ENCODE measurements around the gene CAMKMT.

CAMKMT gene

DNA sequence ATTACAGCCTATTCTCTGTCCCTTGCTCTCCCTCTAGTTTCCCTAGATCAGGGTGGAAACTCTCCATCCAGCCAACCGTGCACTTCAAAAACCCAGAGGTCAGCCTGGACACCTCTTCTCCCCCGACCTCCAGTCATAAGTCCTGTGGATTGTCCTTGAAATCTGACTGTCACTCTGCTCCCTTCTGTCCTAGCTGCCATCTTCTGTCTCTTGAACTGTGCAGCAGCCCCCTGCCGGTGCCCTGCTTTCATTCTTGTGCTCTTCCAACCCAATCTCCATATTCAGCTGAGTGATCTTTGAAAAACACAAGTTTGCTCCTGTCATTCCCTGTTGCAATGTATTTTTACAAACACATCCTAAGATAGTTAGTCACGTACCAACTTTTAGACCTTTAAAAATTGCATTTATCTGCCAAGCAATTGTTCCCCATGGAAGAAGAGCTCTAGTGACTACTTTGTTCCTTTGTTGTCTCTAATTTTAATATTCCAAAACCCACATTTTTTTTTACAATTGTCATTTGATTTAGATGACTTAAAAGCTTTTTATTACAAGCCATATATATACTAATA, 254.3 kb downstream of the CAMKMT start:
- no peaks in the 10 kb centered on the region for H3K36me3 Mint-ChIP-seq (ENCODE audit: low read depth)
- H3K27ac Mint-ChIP-seq = no peak overlapping the region
- H3K27me3 Mint-ChIP-seq (ENCODE audit: low read depth) = no peaks in the 10 kb centered on the region
- H3K4me3 Mint-ChIP-seq = no peak overlapping the region
- H3K4me1 Mint-ChIP-seq (ENCODE audit: low read depth) = no peaks in the 10 kb centered on the region
- no peaks in the 10 kb centered on the region for H3K9me3 Mint-ChIP-seq

GRCh38 chr2:44616667-44617155, 255.0 kb downstream of the CAMKMT start:
- Mint-ChIP-seq H3K27me3 (ENCODE audit: low read depth) (no peaks in the 10 kb centered on the region), H3K36me3 (ENCODE audit: low read depth) (no peaks in the 10 kb centered on the region)

GRCh38 chr2:44618251-44619023, 256.7 kb downstream of the CAMKMT start:
- Mint-ChIP-seq H3K36me3 (ENCODE audit: low read depth) (no peaks in the 10 kb centered on the region), H3K4me1 (ENCODE audit: low read depth) (no peaks in the 10 kb centered on the region), H3K27me3 (ENCODE audit: low read depth) (no peaks in the 10 kb centered on the region), H3K9me3 (no peaks in the 10 kb centered on the region), H3K27ac (no peak overlapping the region), H3K4me3 (no peak overlapping the region)

More at GRCh38 chr2:44616667-44617155, 255.0 kb downstream of the CAMKMT start:
- Mint-ChIP-seq H3K4me1 (ENCODE audit: low read depth) (no peaks in the 10 kb centered on the region), H3K4me3 (no peak overlapping the region), H3K9me3 (no peaks in the 10 kb centered on the region), H3K27ac (no peak overlapping the region)

DNA sequence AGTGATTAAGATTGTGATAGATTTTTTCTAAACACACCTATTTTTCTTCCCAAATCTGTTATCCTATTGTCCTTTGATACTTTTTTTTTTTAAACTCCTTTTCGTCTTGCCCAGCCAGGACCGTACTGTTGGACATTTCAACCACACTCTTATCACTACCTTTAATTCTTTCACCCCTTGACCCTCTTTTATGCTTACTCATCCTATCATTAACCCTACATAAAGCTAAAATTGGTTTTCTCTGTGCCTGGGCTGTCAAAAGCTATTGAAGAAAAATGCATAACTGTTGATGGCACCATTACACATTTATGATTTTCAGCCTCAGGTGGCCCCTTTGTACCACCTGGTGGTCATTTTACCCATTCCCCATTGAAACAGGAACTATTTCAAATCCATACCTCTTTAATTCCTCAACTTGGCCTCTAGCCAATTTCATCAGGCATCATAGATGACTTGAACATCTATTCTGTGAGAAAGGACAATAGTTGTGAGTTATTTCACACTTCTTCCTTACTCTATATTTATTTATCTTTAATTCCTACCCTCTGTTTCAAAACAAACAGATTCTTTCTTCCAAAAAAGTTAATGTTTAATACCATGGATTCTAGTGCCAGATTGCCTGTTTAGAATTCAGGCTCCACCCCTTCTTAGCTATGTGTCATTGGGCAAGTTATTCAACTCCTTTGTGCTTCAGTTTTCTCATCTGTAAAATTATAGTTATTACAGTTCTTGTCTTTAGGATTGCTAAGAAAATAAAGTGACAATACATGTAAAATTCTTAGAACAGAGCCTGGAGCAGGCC, 258.6 kb downstream of the CAMKMT start:
- H3K36me3 Mint-ChIP-seq (ENCODE audit: low read depth) = no peaks in the 10 kb centered on the region
- H3K9me3 Mint-ChIP-seq = no peaks in the 10 kb centered on the region
- H3K27ac Mint-ChIP-seq = no peak overlapping the region
- H3K4me1 Mint-ChIP-seq (ENCODE audit: low read depth) = no peaks in the 10 kb centered on the region
- H3K4me3 Mint-ChIP-seq = no peak overlapping the region
- H3K27me3 Mint-ChIP-seq (ENCODE audit: low read depth) = no peaks in the 10 kb centered on the region

GRCh38 chr2:44623622-44624351, 262.0 kb downstream of the CAMKMT start:
- H3K9me3 Mint-ChIP-seq = no peaks in the 10 kb centered on the region
- H3K27ac Mint-ChIP-seq = no peak overlapping the region
- H3K27me3 Mint-ChIP-seq (ENCODE audit: low read depth) = no peaks in the 10 kb centered on the region
- no peaks in the 10 kb centered on the region for H3K4me1 Mint-ChIP-seq (ENCODE audit: low read depth)
- no peak overlapping the region for H3K4me3 Mint-ChIP-seq
- H3K36me3 Mint-ChIP-seq (ENCODE audit: low read depth) = no peaks in the 10 kb centered on the region

- H3K27me3 Mint-ChIP-seq (ENCODE audit: low read depth) = no peaks in the 10 kb centered on the region
- H3K27ac Mint-ChIP-seq = no peak overlapping the region
- H3K4me3 Mint-ChIP-seq = no peak overlapping the region
- peaks cover 2% of the 10 kb centered on the region for H3K4me1 Mint-ChIP-seq (ENCODE audit: low read depth)
- H3K9me3 Mint-ChIP-seq = peaks cover 10% of the 10 kb centered on the region
- no peaks in the 10 kb centered on the region for H3K36me3 Mint-ChIP-seq (ENCODE audit: low read depth)
These were observed 266.6 kb downstream of the CAMKMT start for GRCh38 chr2:44628297-44628696.

GRCh38 chr2:44632931-44633689, 271.4 kb downstream of the CAMKMT start:
- Mint-ChIP-seq H3K4me3 (no peak overlapping the region), H3K9me3 (peaks cover 16% of the 10 kb centered on the region), H3K4me1 (ENCODE audit: low read depth) (peaks cover 4% of the 10 kb centered on the region), H3K27me3 (ENCODE audit: low read depth) (no peaks in the 10 kb centered on the region), H3K36me3 (ENCODE audit: low read depth) (no peaks in the 10 kb centered on the region), H3K27ac (peak overlapping the region; percentile 2)

- no peak overlapping the region for H3K4me3 Mint-ChIP-seq
- H3K4me1 Mint-ChIP-seq (ENCODE audit: low read depth) = peaks cover 4% of the 10 kb centered on the region
- H3K36me3 Mint-ChIP-seq (ENCODE audit: low read depth) = no peaks in the 10 kb centered on the region
- H3K27me3 Mint-ChIP-seq (ENCODE audit: low read depth) = no peaks in the 10 kb centered on the region
- H3K27ac Mint-ChIP-seq = no peak overlapping the region
- peaks cover 12% of the 10 kb centered on the region for H3K9me3 Mint-ChIP-seq
These were observed 274.0 kb downstream of the CAMKMT start for GRCh38 chr2:44635725-44636124.

DNA sequence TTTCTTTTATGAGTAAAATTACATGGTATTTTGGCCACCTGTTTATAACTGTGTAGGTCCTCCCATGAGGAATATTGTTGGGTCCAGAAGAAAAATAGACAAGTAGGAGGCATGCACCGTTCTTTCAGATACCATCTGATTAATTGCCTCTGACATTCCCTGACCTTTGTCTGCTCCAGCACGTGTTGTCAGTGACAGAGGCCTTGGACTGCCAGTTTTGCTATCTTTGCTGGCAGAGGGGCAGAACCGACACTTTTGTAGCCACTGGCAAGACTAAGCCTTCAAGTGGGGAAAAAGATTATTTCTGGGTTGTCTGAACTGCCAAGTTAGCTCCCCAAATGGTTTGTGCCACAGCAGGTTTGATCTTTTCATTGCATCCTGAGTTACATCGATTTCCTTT, 276.9 kb downstream of the CAMKMT start:
- Mint-ChIP-seq H3K27ac (no peak overlapping the region), H3K4me3 (no peak overlapping the region), H3K27me3 (ENCODE audit: low read depth) (no peaks in the 10 kb centered on the region)

GRCh38 chr2:44639399-44639798, 277.7 kb downstream of the CAMKMT start:
- H3K4me3 Mint-ChIP-seq = no peak overlapping the region
- H3K27ac Mint-ChIP-seq = no peak overlapping the region
- no peaks in the 10 kb centered on the region for H3K9me3 Mint-ChIP-seq
- H3K4me1 Mint-ChIP-seq (ENCODE audit: low read depth) = no peaks in the 10 kb centered on the region
- H3K36me3 Mint-ChIP-seq (ENCODE audit: low read depth) = no peaks in the 10 kb centered on the region
- H3K27me3 Mint-ChIP-seq (ENCODE audit: low read depth) = no peaks in the 10 kb centered on the region

More for the DNA sequence above, 276.9 kb downstream of the CAMKMT start:
- Mint-ChIP-seq H3K4me1 (ENCODE audit: low read depth) (no peaks in the 10 kb centered on the region), H3K36me3 (ENCODE audit: low read depth) (no peaks in the 10 kb centered on the region), H3K9me3 (peaks cover 3% of the 10 kb centered on the region)

- no peaks in the 10 kb centered on the region for H3K36me3 Mint-ChIP-seq (ENCODE audit: low read depth)
- H3K27ac Mint-ChIP-seq = no peak overlapping the region
- no peaks in the 10 kb centered on the region for H3K27me3 Mint-ChIP-seq (ENCODE audit: low read depth)
- H3K4me1 Mint-ChIP-seq (ENCODE audit: low read depth) = no peaks in the 10 kb centered on the region
- H3K9me3 Mint-ChIP-seq = no peaks in the 10 kb centered on the region
- no peak overlapping the region for H3K4me3 Mint-ChIP-seq
These were observed 280.5 kb downstream of the CAMKMT start for GRCh38 chr2:44642123-44642857.

DNA sequence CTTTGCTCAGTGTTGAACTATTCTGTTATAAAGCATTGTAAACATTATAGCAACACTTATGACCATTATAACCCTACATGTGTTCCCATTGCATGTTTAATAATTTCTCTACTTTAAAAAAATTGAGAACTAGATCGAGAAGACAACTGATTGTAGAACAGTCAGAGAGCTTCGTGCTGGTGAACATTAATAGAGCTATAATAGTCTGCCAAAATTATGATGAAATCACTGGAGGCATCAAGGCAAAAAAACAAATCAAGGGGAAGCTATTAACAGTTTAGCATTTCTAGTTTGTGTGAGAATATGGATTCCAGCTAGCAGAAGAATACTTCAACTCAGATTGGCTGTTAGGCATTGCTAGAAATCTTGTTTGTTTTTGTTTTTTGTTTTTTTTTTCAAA, 284.2 kb downstream of the CAMKMT start:
- Mint-ChIP-seq H3K4me1 (ENCODE audit: low read depth) (no peaks in the 10 kb centered on the region), H3K27ac (no peak overlapping the region)

GRCh38 chr2:44649381-44649780, 287.6 kb downstream of the CAMKMT start:
- Mint-ChIP-seq H3K27ac (no peak overlapping the region), H3K36me3 (ENCODE audit: low read depth) (no peaks in the 10 kb centered on the region), H3K4me3 (no peak overlapping the region), H3K27me3 (ENCODE audit: low read depth) (no peaks in the 10 kb centered on the region), H3K9me3 (no peaks in the 10 kb centered on the region), H3K4me1 (ENCODE audit: low read depth) (no peaks in the 10 kb centered on the region)

More for the DNA sequence above, 284.2 kb downstream of the CAMKMT start:
- Mint-ChIP-seq H3K9me3 (no peaks in the 10 kb centered on the region), H3K27me3 (ENCODE audit: low read depth) (no peaks in the 10 kb centered on the region), H3K36me3 (ENCODE audit: low read depth) (no peaks in the 10 kb centered on the region), H3K4me3 (no peak overlapping the region)

Measured in T-helper 1 cell treated with Interleukin-12 subunit alpha and Interleukin-12 subunit beta and Interleukin-4 antibody, amounts not matched to agents 30 μg/mL and 1 μg/mL, for 36 hours (primary cell).